HepG2 (cell line): ENCODE results near the gene KBTBD13. TPM values are rescaled to one million over a fixed set of nuclear protein-coding genes. Genes with fewer than 3 reads are reported as not detected.
A peak's percentile ranks its signal among the peaks of the same experiment; 100 is the strongest.

Experiments
- ATAC-seq: fragments of 200-7000 bp; cut with Tn5 transposase; 3 replicates; pipeline ENCODE4 v1.9.1; 2020; ENCODE audit warnings: mild to moderate bottlenecking, moderate library complexity
- BruUV-seq: library from RNA; stranded (reverse); fragments of 400-500 nt; replicated peaks from 2 replicates; lab custom pipeline; 2021; lab: Mats Ljungman, UMichigan
- CTCF ChIA-PET: fragments of 300-600 bp; formaldehyde crosslinking; extraction: SDS; loops from one replicate; lab custom pipeline; 2021; ENCODE audit warnings: low total read pairs, inconsistent platforms, low intra/inter-chr PET ratio; lab: Yijun Ruan, JAX
- POLR2A ChIA-PET: fragments of 350-600 bp; sonication (Branson Sonifier 250); formaldehyde crosslinking; loops from one replicate; lab custom pipeline; 2020; ENCODE audit warnings: antibody characterized with exemption, inconsistent platforms; lab: Yijun Ruan, JAX
- DNase-seq: peaks from one replicate; pipeline ENCODE4 v3.0.0-alpha.2; 2015; ENCODE audit warnings: low spot score
- FAIRE-seq: peaks from 3 replicates; lab custom pipeline; 2011; peaks lifted over from hg19 to GRCh38; lab: Jason Lieb, UNC
- H2AFZ ChIP-seq: one replicate; pipeline ENCODE4 v1.6.1; 2011; ENCODE audit warnings: low read length, inconsistent platforms
- H3K27ac ChIP-seq: fragments of 300-600 bp; 3 replicates; pipeline ENCODE4 v1.8.0; 2011; ENCODE audit warnings: mixed run types, mild to moderate bottlenecking, mixed read lengths, low read length, inconsistent platforms; ENCODE audit not compliant: insufficient read depth; ENCODE audit errors: extremely low read length
- H3K27me3 ChIP-seq, 2 experiments: fragments of 200-600 bp in 1 of 2; 2 replicates in 1 of 2; 3 replicates in 1 of 2; pipeline versions ENCODE4 v1.6.0 to v1.8.0; 2011; ENCODE audit warnings: low read length in 2 of 2, mild to moderate bottlenecking in 2 of 2, moderate library complexity in 2 of 2, inconsistent platforms in 1 of 2; ENCODE audit not compliant: insufficient read depth in 2 of 2, control insufficient read depth in 1 of 2
- H3K36me3 ChIP-seq, 2 experiments: fragments of 200-600 bp in 1 of 2; replicated peaks in 1 of 2; 2 replicates in 1 of 2; 3 replicates in 1 of 2; pipeline versions ENCODE4 v1.5.1 to v1.8.0; 2011; ENCODE audit warnings: low read length in 2 of 2, inconsistent platforms in 1 of 2; ENCODE audit not compliant: insufficient read depth in 2 of 2, control insufficient read depth in 1 of 2
- H3K4me1 ChIP-seq: 2 replicates; pipeline ENCODE4 v1.5.1; 2012; ENCODE audit warnings: low read length, inconsistent platforms; ENCODE audit not compliant: insufficient read depth
- H3K4me2 ChIP-seq: 2 replicates; pipeline ENCODE4 v1.6.0; 2011; ENCODE audit warnings: low read depth, low read length, inconsistent platforms
- H3K4me3 ChIP-seq, 3 experiments: fragments of 200-600 bp in 1 of 3; sonication (generic), shearing (Covaris generic) in 1 of 3; replicated peaks in 1 of 3; 2 replicates each; pipeline ENCODE4 v1.5.1; 2011 to 2016; ENCODE audit warnings: low read length in 3 of 3, inconsistent platforms in 2 of 3, low read depth in 2 of 3, mild to moderate bottlenecking in 2 of 3, control low read depth in 1 of 3, mixed read lengths in 1 of 3; ENCODE audit not compliant: insufficient read depth in 1 of 3
- H3K79me2 ChIP-seq: one replicate; pipeline ENCODE4 v1.6.1; 2011; ENCODE audit warnings: low read length, inconsistent platforms; ENCODE audit not compliant: insufficient read depth
- H3K9ac ChIP-seq: 2 replicates; pipeline ENCODE4 v1.6.0; 2011; ENCODE audit warnings: mild to moderate bottlenecking, low read depth, low read length, inconsistent platforms; ENCODE audit not compliant: insufficient read depth
- H3K9me3 ChIP-seq: 2 replicates; pipeline ENCODE4 v1.5.1; 2012; ENCODE audit warnings: mild to moderate bottlenecking, low read length
- H4K20me1 ChIP-seq: 2 replicates; pipeline ENCODE4 v1.6.0; 2011; ENCODE audit warnings: inconsistent platforms, mild to moderate bottlenecking, low read length, moderate library complexity; ENCODE audit not compliant: insufficient read depth
- NFRKB ChIP-seq: fragments of 450-650 bp; IDR thresholded peaks from 2 replicates; pipeline ENCODE4 v1.6.1; 2017
- NR2C2 ChIP-seq: sonication (generic); formaldehyde crosslinking; IDR thresholded peaks from 2 replicates; pipeline ENCODE4 v1.4.0; 2020; ENCODE audit warnings: missing genetic modification reagents, mild to moderate bottlenecking, moderate library complexity, borderline replicate concordance
- PHF8 ChIP-seq: sonication (generic); formaldehyde crosslinking; IDR thresholded peaks from 2 replicates; pipeline ENCODE4 v1.5.0; 2020; ENCODE audit warnings: missing genetic modification reagents
- PPARG ChIP-seq: conservative IDR thresholded peaks from 2 replicates; pipeline ENCODE4 v1.6.1; 2016; ENCODE audit warnings: missing biosample characterization, missing genetic modification reagents
- TARDBP ChIP-seq: sonication (generic); formaldehyde crosslinking; IDR thresholded peaks from 2 replicates; pipeline ENCODE4 v1.8.0; 2022; ENCODE audit warnings: mild to moderate bottlenecking, missing genetic modification reagents
- ZBTB20 ChIP-seq: sonication (generic); formaldehyde crosslinking; IDR thresholded peaks from 2 replicates; pipeline ENCODE4 v1.8.1; 2023; ENCODE audit warnings: missing genetic modification reagents, low read depth, mild to moderate bottlenecking, borderline replicate concordance
- ZNF101 ChIP-seq: sonication (generic); formaldehyde crosslinking; IDR thresholded peaks from 2 replicates; pipeline ENCODE4 v1.4.0; 2020; ENCODE audit warnings: mild to moderate bottlenecking, low read depth, missing genetic modification reagents, borderline replicate concordance
- ZNF230 ChIP-seq: sonication (generic); formaldehyde crosslinking; IDR thresholded peaks from 2 replicates; pipeline ENCODE4 v1.4.0; 2020; ENCODE audit warnings: mild to moderate bottlenecking, missing genetic modification reagents
- ZNF652 ChIP-seq: IDR thresholded peaks from 2 replicates; pipeline ENCODE4 v1.6.1; 2016; ENCODE audit warnings: low read depth, borderline replicate concordance
- ZNF713 ChIP-seq: sonication (generic); formaldehyde crosslinking; IDR thresholded peaks from 2 replicates; pipeline ENCODE4 v1.4.0; 2020; ENCODE audit warnings: mild to moderate bottlenecking, missing genetic modification reagents
- ZNF772 ChIP-seq: sonication (generic); formaldehyde crosslinking; IDR thresholded peaks from 2 replicates; pipeline ENCODE4 v1.5.0; 2020; ENCODE audit warnings: mild to moderate bottlenecking, missing genetic modification reagents
- whole genome bisulfite sequencing: methylation state at CpG from one replicate; pipeline ENCODE4 v1.1.6; 2017; ENCODE audit warnings: low lambda C conversion rate; 5-methylcytosine and 5-hydroxymethylcytosine counted together
- in situ Hi-C: cut with HindIII; loops from 2 replicates; pipeline ENCODE4 v1.10.0; 2017; ENCODE audit warnings: low pct_unique_long_range_greater_than_20kb; ENCODE audit not compliant: extremely low pct_ligation_motif_present
- intact Hi-C: fragments of 100-400 bp; cut with micrococcal nuclease; formaldehyde crosslinking; loops from one replicate; pipeline ENCODE4 v1.10.0; 2022; ENCODE audit not compliant: unreplicated experiment
- polyA plus RNA-seq, 8 experiments: library from polyadenylated mRNA; depleted of rRNA in 3 of 8; stranded (reverse) in 7 of 8; unstranded in 1 of 8; fragments of >200 nt; fragmentation: Illumina TruSeq in 4 of 8; extraction: Trizol in 4 of 8; gene quantifications; 2 replicates each; pipeline versions ENCODE4 v1.2.1 to v1.2.3, GENCODE V29; 2011 to 2016; ENCODE audit warnings: low read depth in 4 of 8, missing spikeins in 1 of 8, mixed read lengths in 1 of 8; ENCODE audit not compliant: insufficient read depth in 1 of 8
- total RNA-seq, 5 experiments: library from RNA; depleted of rRNA; stranded (reverse); fragments of >200 nt; fragmentation: Illumina TruSeq; extraction: Trizol; gene quantifications; 2 replicates each; pipeline ENCODE4 v1.2.3, GENCODE V29; 2016; ENCODE audit warnings: low read depth in 1 of 5
- TF ChIP-seq, protein P1 (sequence below): sonication (generic); formaldehyde crosslinking; IDR thresholded peaks from 2 replicates; pipeline ENCODE4 v1.4.0; 2020; ENCODE audit warnings: missing genetic modification reagents
- TF ChIP-seq, protein P2 (sequence below): sonication (generic); formaldehyde crosslinking; IDR thresholded peaks from 2 replicates; pipeline ENCODE4 v1.4.0; 2020; ENCODE audit warnings: missing genetic modification reagents
- TF ChIP-seq, protein P3 (sequence below), 2 experiments: sonication (generic) in 1 of 2; formaldehyde crosslinking in 1 of 2; IDR thresholded peaks; 2 replicates each; pipeline versions ENCODE4 v1.4.0 to v1.6.1; 2016 to 2020; ENCODE audit warnings: borderline replicate concordance in 1 of 2, low read depth in 1 of 2, mild to moderate bottlenecking in 1 of 2, missing genetic modification reagents in 1 of 2

KBTBD13 gene
- total and polyA plus RNA-seq, 2 of the 13 experiments (the other 11 are each of a cell fraction or from before 2014, with no cell fraction given), result not detected

DNA sequence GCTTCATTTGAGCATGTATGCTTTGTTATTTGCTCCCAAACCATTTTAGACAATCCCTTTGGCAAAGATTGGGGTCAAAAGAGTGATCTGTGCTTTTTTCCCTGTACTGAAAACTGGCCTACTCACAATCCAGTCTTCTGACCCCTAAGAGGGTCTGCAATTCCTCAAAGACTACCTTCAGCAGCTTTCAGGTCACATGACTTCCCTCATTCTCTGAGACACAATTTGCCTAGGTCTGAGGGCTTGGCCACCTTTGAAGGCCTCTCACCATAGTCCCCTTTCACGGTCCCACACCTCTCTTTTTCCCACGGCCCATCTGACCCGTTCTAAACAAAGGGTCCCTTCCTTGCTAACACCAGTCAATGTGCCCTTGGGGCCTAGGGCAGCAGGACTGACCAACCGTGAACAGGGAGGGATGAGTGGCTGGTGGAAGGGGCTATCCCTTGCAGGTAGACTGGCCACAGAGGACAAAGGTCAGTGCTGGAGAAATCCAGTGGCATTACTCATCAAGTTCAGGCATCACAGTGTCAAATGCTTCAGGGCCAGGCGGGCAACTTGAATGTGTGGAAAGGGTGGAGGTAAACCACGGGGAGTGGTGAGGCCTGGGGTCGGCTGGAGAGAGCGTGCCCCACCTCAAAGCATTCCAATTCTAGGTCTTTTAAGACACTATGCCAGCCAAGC is 19.5 kb upstream of the KBTBD13 start (continued):
- TF ChIP-seq ZNF772 (CRISPR knock-in tag) (no peak), ZBTB20 (CRISPR knock-in tag) (0 out of 2 replicates have a peak, but pooled peaks have one; percentile 29), NFRKB (no peak), ZNF230 (CRISPR knock-in tag) (no peak)
- TF ChIP-seq, all 625 proteins: peak for 204

DNA sequence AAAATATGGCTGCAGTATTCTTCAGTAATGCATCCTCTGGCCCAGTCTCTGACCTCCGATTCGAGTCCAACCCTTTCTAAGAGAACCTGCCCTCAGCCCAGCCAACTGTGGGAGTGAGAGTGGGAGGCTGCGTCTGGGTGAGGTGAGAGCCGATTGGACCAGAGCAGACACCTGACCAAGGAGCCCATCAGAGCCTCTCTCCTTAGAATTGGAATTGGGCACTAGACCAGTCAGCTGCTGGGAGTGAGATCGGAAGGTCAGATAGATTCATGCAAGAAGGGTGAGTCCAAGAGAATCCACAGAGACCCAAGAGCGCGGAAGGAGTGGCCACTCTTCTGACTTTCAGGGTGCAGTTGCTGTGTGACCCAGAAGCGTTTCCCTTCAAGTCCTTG is 19.0 kb upstream of the KBTBD13 start:
- H4K20me1 ChIP-seq, result no peaks in the 10 kb centered on the region
- H3K9ac ChIP-seq, result no peak overlapping the region
- no peaks in the 10 kb centered on the region for H3K36me3 ChIP-seq
- H3K4me1 ChIP-seq, result peaks cover 82% of the 10 kb centered on the region
- no peaks in the 10 kb centered on the region for H3K9me3 ChIP-seq
- H2AFZ ChIP-seq, result no peak overlapping the region
- BruUV-seq, result no TSS peak
- ChIA-PET POLR2A (interaction anchor here (1.2 to 4.5 kb wide), 2 partner anchors 12 to 30 kb away, joined by 6 to 27 read pairs; no protein-coding TSS in a partner anchor), CTCF (interaction anchor here (1.2 to 5.0 kb wide), 3 partner anchors 25 to 44 kb away, joined by 3 to 54 read pairs (median 4); no protein-coding TSS in a partner anchor)
- peak overlapping the region; percentile 71 for H3K4me2 ChIP-seq
- H3K27me3 ChIP-seq, result no peaks in the 10 kb centered on the region
- ATAC-seq (peak; percentile 17; the same call in 2 of the 3 replicates), DNase-seq (no peak), FAIRE-seq (no peak)
- in situ Hi-C loops (no loop called here), intact Hi-C loops (loop anchor here (1.0 to 10.0 kb wide), 2 partner anchors 29 to 237 kb away; partner anchors contain the start of gene RNU5A-1)
- no peaks in the 10 kb centered on the region for H3K79me2 ChIP-seq
- WGBS, result 48% methylated on average over 7 of the region's 8 CpGs
- H3K27ac ChIP-seq, result peak overlapping the region; percentile 8
- peak overlapping the region in 1 of 3 experiments; percentile 27; a peak in 1 of 6 replicates for H3K4me3 ChIP-seq
- TF ChIP-seq, protein P1, sequence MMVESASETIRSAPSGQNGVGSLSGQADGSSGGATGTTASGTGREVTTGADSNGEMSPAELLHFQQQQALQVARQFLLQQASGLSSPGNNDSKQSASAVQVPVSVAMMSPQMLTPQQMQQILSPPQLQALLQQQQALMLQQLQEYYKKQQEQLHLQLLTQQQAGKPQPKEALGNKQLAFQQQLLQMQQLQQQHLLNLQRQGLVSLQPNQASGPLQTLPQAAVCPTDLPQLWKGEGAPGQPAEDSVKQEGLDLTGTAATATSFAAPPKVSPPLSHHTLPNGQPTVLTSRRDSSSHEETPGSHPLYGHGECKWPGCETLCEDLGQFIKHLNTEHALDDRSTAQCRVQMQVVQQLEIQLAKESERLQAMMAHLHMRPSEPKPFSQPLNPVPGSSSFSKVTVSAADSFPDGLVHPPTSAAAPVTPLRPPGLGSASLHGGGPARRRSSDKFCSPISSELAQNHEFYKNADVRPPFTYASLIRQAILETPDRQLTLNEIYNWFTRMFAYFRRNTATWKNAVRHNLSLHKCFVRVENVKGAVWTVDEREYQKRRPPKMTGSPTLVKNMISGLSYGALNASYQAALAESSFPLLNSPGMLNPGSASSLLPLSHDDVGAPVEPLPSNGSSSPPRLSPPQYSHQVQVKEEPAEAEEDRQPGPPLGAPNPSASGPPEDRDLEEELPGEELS, result no peak
- TF ChIP-seq, protein P2, sequence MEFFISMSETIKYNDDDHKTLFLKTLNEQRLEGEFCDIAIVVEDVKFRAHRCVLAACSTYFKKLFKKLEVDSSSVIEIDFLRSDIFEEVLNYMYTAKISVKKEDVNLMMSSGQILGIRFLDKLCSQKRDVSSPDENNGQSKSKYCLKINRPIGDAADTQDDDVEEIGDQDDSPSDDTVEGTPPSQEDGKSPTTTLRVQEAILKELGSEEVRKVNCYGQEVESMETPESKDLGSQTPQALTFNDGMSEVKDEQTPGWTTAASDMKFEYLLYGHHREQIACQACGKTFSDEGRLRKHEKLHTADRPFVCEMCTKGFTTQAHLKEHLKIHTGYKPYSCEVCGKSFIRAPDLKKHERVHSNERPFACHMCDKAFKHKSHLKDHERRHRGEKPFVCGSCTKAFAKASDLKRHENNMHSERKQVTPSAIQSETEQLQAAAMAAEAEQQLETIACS (CRISPR knock-in tag), result no peak
- TF ChIP-seq ZNF101 (CRISPR knock-in tag), result no peak
- TF ChIP-seq TARDBP (CRISPR knock-in tag), result peak; percentile 49
- no peak for TF ChIP-seq PHF8 (CRISPR knock-in tag)
- no peak for TF ChIP-seq ZNF713
- no peak for TF ChIP-seq ZNF652 (CRISPR knock-in tag)
- TF ChIP-seq, protein P3, sequence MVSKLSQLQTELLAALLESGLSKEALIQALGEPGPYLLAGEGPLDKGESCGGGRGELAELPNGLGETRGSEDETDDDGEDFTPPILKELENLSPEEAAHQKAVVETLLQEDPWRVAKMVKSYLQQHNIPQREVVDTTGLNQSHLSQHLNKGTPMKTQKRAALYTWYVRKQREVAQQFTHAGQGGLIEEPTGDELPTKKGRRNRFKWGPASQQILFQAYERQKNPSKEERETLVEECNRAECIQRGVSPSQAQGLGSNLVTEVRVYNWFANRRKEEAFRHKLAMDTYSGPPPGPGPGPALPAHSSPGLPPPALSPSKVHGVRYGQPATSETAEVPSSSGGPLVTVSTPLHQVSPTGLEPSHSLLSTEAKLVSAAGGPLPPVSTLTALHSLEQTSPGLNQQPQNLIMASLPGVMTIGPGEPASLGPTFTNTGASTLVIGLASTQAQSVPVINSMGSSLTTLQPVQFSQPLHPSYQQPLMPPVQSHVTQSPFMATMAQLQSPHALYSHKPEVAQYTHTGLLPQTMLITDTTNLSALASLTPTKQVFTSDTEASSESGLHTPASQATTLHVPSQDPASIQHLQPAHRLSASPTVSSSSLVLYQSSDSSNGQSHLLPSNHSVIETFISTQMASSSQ (IDR thresholded peaks at IDR 0.05; ENCODE audit: low read depth), result no peak
- TF ChIP-seq, protein P3 (CRISPR knock-in tag; IDR thresholded peaks at IDR 0.05; ENCODE audit: borderline replicate concordance), result no peak
- no peak for TF ChIP-seq NR2C2 (CRISPR knock-in tag)
- TF ChIP-seq PPARG (CRISPR knock-in tag), result no peak
